HepG2 (cell line): ENCODE measurements around the gene FIBCD1. TPM values are rescaled to one million over a fixed set of nuclear protein-coding genes. Genes with fewer than 3 reads are reported as not detected.

ENCODE experiments used
- ATAC-seq: fragments of 200-7000 bp; cut with Tn5 transposase; 3 replicates; pipeline ENCODE4 v1.9.1; 2020; ENCODE audit warnings: mild to moderate bottlenecking, moderate library complexity
- BruUV-seq: library from RNA; stranded (reverse); fragments of 400-500 nt; replicated peaks from 2 replicates; lab custom pipeline; 2021; lab: Mats Ljungman, UMichigan
- CTCF ChIA-PET: fragments of 300-600 bp; formaldehyde crosslinking; extraction: SDS; loops from one replicate; lab custom pipeline; 2021; ENCODE audit warnings: low total read pairs, inconsistent platforms, low intra/inter-chr PET ratio; lab: Yijun Ruan, JAX
- POLR2A ChIA-PET: fragments of 350-600 bp; sonication (Branson Sonifier 250); formaldehyde crosslinking; loops from one replicate; lab custom pipeline; 2020; ENCODE audit warnings: antibody characterized with exemption, inconsistent platforms; lab: Yijun Ruan, JAX
- DNase-seq: peaks from one replicate; pipeline ENCODE4 v3.0.0-alpha.2; 2015; ENCODE audit warnings: low spot score
- FAIRE-seq: peaks from 3 replicates; lab custom pipeline; 2011; peaks lifted over from hg19 to GRCh38; lab: Jason Lieb, UNC
- H2AFZ ChIP-seq: one replicate; pipeline ENCODE4 v1.6.1; 2011; ENCODE audit warnings: low read length, inconsistent platforms
- H3K27ac ChIP-seq: fragments of 300-600 bp; 3 replicates; pipeline ENCODE4 v1.8.0; 2011; ENCODE audit warnings: mixed run types, mild to moderate bottlenecking, mixed read lengths, low read length, inconsistent platforms; ENCODE audit not compliant: insufficient read depth; ENCODE audit errors: extremely low read length
- H3K27me3 ChIP-seq, 2 experiments: fragments of 200-600 bp in 1 of 2; 2 replicates in 1 of 2; 3 replicates in 1 of 2; pipeline versions ENCODE4 v1.6.0 to v1.8.0; 2011; ENCODE audit warnings: low read length in 2 of 2, mild to moderate bottlenecking in 2 of 2, moderate library complexity in 2 of 2, inconsistent platforms in 1 of 2; ENCODE audit not compliant: insufficient read depth in 2 of 2, control insufficient read depth in 1 of 2
- H3K36me3 ChIP-seq, 2 experiments: fragments of 200-600 bp in 1 of 2; replicated peaks in 1 of 2; 2 replicates in 1 of 2; 3 replicates in 1 of 2; pipeline versions ENCODE4 v1.5.1 to v1.8.0; 2011; ENCODE audit warnings: low read length in 2 of 2, inconsistent platforms in 1 of 2; ENCODE audit not compliant: insufficient read depth in 2 of 2, control insufficient read depth in 1 of 2
- H3K4me1 ChIP-seq: 2 replicates; pipeline ENCODE4 v1.5.1; 2012; ENCODE audit warnings: low read length, inconsistent platforms; ENCODE audit not compliant: insufficient read depth
- H3K4me2 ChIP-seq: 2 replicates; pipeline ENCODE4 v1.6.0; 2011; ENCODE audit warnings: low read depth, low read length, inconsistent platforms
- H3K4me3 ChIP-seq, 3 experiments: fragments of 200-600 bp in 1 of 3; sonication (generic), shearing (Covaris generic) in 1 of 3; replicated peaks in 1 of 3; 2 replicates each; pipeline ENCODE4 v1.5.1; 2011 to 2016; ENCODE audit warnings: low read length in 3 of 3, inconsistent platforms in 2 of 3, low read depth in 2 of 3, mild to moderate bottlenecking in 2 of 3, control low read depth in 1 of 3, mixed read lengths in 1 of 3; ENCODE audit not compliant: insufficient read depth in 1 of 3
- H3K79me2 ChIP-seq: one replicate; pipeline ENCODE4 v1.6.1; 2011; ENCODE audit warnings: low read length, inconsistent platforms; ENCODE audit not compliant: insufficient read depth
- H3K9ac ChIP-seq: 2 replicates; pipeline ENCODE4 v1.6.0; 2011; ENCODE audit warnings: mild to moderate bottlenecking, low read depth, low read length, inconsistent platforms; ENCODE audit not compliant: insufficient read depth
- H3K9me3 ChIP-seq: 2 replicates; pipeline ENCODE4 v1.5.1; 2012; ENCODE audit warnings: mild to moderate bottlenecking, low read length
- H4K20me1 ChIP-seq: 2 replicates; pipeline ENCODE4 v1.6.0; 2011; ENCODE audit warnings: inconsistent platforms, mild to moderate bottlenecking, low read length, moderate library complexity; ENCODE audit not compliant: insufficient read depth
- CHD2 ChIP-seq: IDR thresholded peaks from 2 replicates; pipeline ENCODE4 v1.6.1; 2011; ENCODE audit warnings: low read depth, low read length, improper control_type of control experiment
- DPF2 ChIP-seq: sonication (generic); formaldehyde crosslinking; IDR thresholded peaks from 2 replicates; pipeline ENCODE4 v1.4.0; 2020; ENCODE audit warnings: mild to moderate bottlenecking, low read depth, missing genetic modification reagents, borderline replicate concordance
- EZH2 ChIP-seq: conservative IDR thresholded peaks from 2 replicates; pipeline ENCODE4 v1.6.1; 2012; ENCODE audit warnings: mild to moderate bottlenecking, low read depth, low read length, moderate library complexity
- FOXA1 ChIP-seq, 2 experiments: fragments of 450-650 bp in 1 of 2; sonication (generic) in 1 of 2; formaldehyde crosslinking in 1 of 2; IDR thresholded peaks; 2 replicates each; pipeline versions ENCODE4 v1.4.0 to v1.6.1; 2016 to 2020; ENCODE audit warnings: missing genetic modification reagents in 1 of 2
- MYC ChIP-seq: sonication (generic); formaldehyde crosslinking; IDR thresholded peaks from 2 replicates; pipeline ENCODE4 v1.9.0; 2021; ENCODE audit warnings: missing genetic modification reagents, borderline replicate concordance
- NFE2 ChIP-seq: sonication (generic); formaldehyde crosslinking; IDR thresholded peaks from 2 replicates; pipeline ENCODE4 v1.4.0; 2020; ENCODE audit warnings: missing genetic modification reagents
- PRDM4 ChIP-seq: sonication (generic); formaldehyde crosslinking; IDR thresholded peaks from 2 replicates; pipeline ENCODE4 v1.9.0; 2021; ENCODE audit warnings: missing genetic modification reagents, borderline replicate concordance
- RERE ChIP-seq: IDR thresholded peaks from 2 replicates; pipeline ENCODE4 v1.6.1; 2016; ENCODE audit warnings: low read depth, missing genetic modification reagents, missing compliant biosample characterization
- TP53 ChIP-seq: sonication (generic); formaldehyde crosslinking; conservative IDR thresholded peaks from 2 replicates; pipeline ENCODE4 v1.4.0; 2020; ENCODE audit warnings: missing genetic modification reagents
- U2AF1 ChIP-seq: fragments of 200-400 bp; formaldehyde crosslinking; optimal IDR thresholded peaks from 2 replicates; pipeline ENCODE3; 2017; ENCODE audit warnings: mild to moderate bottlenecking, low read depth, low read length
- ZBTB46 ChIP-seq: sonication (generic); formaldehyde crosslinking; IDR thresholded peaks from 2 replicates; pipeline ENCODE4 v1.4.0; 2020; ENCODE audit warnings: mild to moderate bottlenecking, missing genetic modification reagents, borderline replicate concordance
- ZFP1 ChIP-seq: IDR thresholded peaks from 2 replicates; pipeline ENCODE4 v1.6.1; 2016
- ZNF44 ChIP-seq: sonication (generic); formaldehyde crosslinking; IDR thresholded peaks from 2 replicates; pipeline ENCODE4 v1.5.1; 2020; ENCODE audit warnings: mild to moderate bottlenecking, missing genetic modification reagents
- ZNF629 ChIP-seq: sonication (generic); formaldehyde crosslinking; conservative IDR thresholded peaks from 2 replicates; pipeline ENCODE4 v1.5.0; 2020; ENCODE audit warnings: missing genetic modification reagents
- ZNF768 ChIP-seq: sonication (generic); formaldehyde crosslinking; IDR thresholded peaks from 2 replicates; pipeline ENCODE4 v1.4.0; 2020; ENCODE audit warnings: missing genetic modification reagents
- ZSCAN12 ChIP-seq: sonication (generic); formaldehyde crosslinking; IDR thresholded peaks from 2 replicates; pipeline ENCODE4 v1.9.0; 2021; ENCODE audit warnings: mild to moderate bottlenecking, missing genetic modification reagents
- WGBS: methylation state at CpG from one replicate; pipeline ENCODE4 v1.1.6; 2017; ENCODE audit warnings: low lambda C conversion rate; 5-methylcytosine and 5-hydroxymethylcytosine counted together
- in situ Hi-C: cut with HindIII; loops from 2 replicates; pipeline ENCODE4 v1.10.0; 2017; ENCODE audit warnings: low pct_unique_long_range_greater_than_20kb; ENCODE audit not compliant: extremely low pct_ligation_motif_present
- intact Hi-C: fragments of 100-400 bp; cut with micrococcal nuclease; formaldehyde crosslinking; loops from one replicate; pipeline ENCODE4 v1.10.0; 2022; ENCODE audit not compliant: unreplicated experiment
- polyA plus RNA-seq, 8 experiments: library from polyadenylated mRNA; depleted of rRNA in 3 of 8; stranded (reverse) in 7 of 8; unstranded in 1 of 8; fragments of >200 nt; fragmentation: Illumina TruSeq in 4 of 8; extraction: Trizol in 4 of 8; gene quantifications; 2 replicates each; pipeline versions ENCODE4 v1.2.1 to v1.2.3, GENCODE V29; 2011 to 2016; ENCODE audit warnings: low read depth in 4 of 8, missing spikeins in 1 of 8, mixed read lengths in 1 of 8; ENCODE audit not compliant: insufficient read depth in 1 of 8
- total RNA-seq, 5 experiments: library from RNA; depleted of rRNA; stranded (reverse); fragments of >200 nt; fragmentation: Illumina TruSeq; extraction: Trizol; gene quantifications; 2 replicates each; pipeline ENCODE4 v1.2.3, GENCODE V29; 2016; ENCODE audit warnings: low read depth in 1 of 5

The FIBCD1 gene
- total and polyA plus RNA-seq, 2 of the 13 experiments (the other 11 are each of a cell fraction or from before 2014, with no cell fraction given): 0.55 to 0.89 TPM

GRCh38 chr9:130927338-130927737 is 11.7 kb downstream of the FIBCD1 start:
- TF ChIP-seq PRDM4 (CRISPR knock-in tag): no peak
- no peak for TF ChIP-seq NFE2
- no peak for TF ChIP-seq ZSCAN12
- TF ChIP-seq DPF2 (CRISPR knock-in tag): no peak
- no peak for TF ChIP-seq U2AF1
- TF ChIP-seq FOXA1 (IDR thresholded peaks at IDR 0.05): no peak
- TF ChIP-seq FOXA1 (CRISPR knock-in tag; IDR thresholded peaks at IDR 0.05): no peak
- no peak for TF ChIP-seq CHD2
- no peak for TF ChIP-seq MYC (CRISPR knock-in tag)
- no peak for TF ChIP-seq ZFP1 (CRISPR knock-in tag)
- TF ChIP-seq ZNF629 (CRISPR knock-in tag): no peak
- TF ChIP-seq RERE (CRISPR knock-in tag): no peak
- TF ChIP-seq ZNF44 (CRISPR knock-in tag): no peak
- no peak for TF ChIP-seq TP53
- TF ChIP-seq EZH2: 0 out of 2 replicates have a peak, but pooled peaks have one; percentile 27
- peak; percentile 87 for TF ChIP-seq ZNF768 (CRISPR knock-in tag)
- TF ChIP-seq ZBTB46 (CRISPR knock-in tag): no peak
- H3K4me1 ChIP-seq: peaks cover 26% of the 10 kb centered on the region
- intact Hi-C loops: no loop called here
- H3K9me3 ChIP-seq: no peaks in the 10 kb centered on the region
- no peaks in the 10 kb centered on the region for H4K20me1 ChIP-seq
- no peaks in the 10 kb centered on the region for H3K36me3 ChIP-seq
- no peak overlapping the region for H3K27ac ChIP-seq
- ATAC-seq (no peak), FAIRE-seq (no peak), DNase-seq (no peak)
- H2AFZ ChIP-seq: no peak overlapping the region
- no TSS peak for BruUV-seq
- ChIA-PET POLR2A (no interaction called here), CTCF (no interaction called here)
- no peak overlapping the region for H3K9ac ChIP-seq
- no peaks in the 10 kb centered on the region for H3K79me2 ChIP-seq
- peaks cover 21 to 98% of the 10 kb centered on the region in 2 experiments for H3K27me3 ChIP-seq
- H3K4me2 ChIP-seq: 0 out of 2 replicates have a peak overlapping the region, but pooled peaks have one; percentile 1
- H3K4me3 ChIP-seq: no peak overlapping the region
- 84% methylated on average over 3 of the region's 10 CpGs for WGBS
- in situ Hi-C loops: no loop called here
